ENCODE data around the gene FAM3D.

DNA sequence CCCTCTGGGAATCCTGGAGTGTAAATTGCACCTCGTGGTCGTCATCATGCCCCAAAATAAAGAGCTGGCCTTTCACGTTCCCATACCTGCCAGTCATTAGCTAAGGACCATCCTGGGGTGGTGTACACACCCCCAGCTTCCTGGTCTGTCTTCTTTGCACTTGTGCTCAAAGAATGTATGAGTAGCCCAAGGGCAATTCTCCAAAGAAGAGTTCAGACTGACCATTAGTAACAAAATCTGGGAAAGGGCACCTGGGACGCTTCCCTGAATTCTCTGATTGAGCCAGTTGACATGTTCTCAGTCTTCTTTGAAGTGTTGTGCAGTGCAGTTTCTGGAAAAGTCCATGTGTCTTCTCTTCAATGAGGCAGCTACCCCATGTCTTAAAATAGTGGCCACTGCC, 34.8 kb downstream of the FAM3D start:
- TF ChIP-seq, protein P1, sequence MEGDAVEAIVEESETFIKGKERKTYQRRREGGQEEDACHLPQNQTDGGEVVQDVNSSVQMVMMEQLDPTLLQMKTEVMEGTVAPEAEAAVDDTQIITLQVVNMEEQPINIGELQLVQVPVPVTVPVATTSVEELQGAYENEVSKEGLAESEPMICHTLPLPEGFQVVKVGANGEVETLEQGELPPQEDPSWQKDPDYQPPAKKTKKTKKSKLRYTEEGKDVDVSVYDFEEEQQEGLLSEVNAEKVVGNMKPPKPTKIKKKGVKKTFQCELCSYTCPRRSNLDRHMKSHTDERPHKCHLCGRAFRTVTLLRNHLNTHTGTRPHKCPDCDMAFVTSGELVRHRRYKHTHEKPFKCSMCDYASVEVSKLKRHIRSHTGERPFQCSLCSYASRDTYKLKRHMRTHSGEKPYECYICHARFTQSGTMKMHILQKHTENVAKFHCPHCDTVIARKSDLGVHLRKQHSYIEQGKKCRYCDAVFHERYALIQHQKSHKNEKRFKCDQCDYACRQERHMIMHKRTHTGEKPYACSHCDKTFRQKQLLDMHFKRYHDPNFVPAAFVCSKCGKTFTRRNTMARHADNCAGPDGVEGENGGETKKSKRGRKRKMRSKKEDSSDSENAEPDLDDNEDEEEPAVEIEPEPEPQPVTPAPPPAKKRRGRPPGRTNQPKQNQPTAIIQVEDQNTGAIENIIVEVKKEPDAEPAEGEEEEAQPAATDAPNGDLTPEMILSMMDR (IDR thresholded peaks at IDR 0.05; ENCODE audit: low read depth, low read length, missing input control) = no peak
- TF ChIP-seq YY1 (IDR thresholded peaks at IDR 0.05) = no peak
- TF ChIP-seq, protein P2, sequence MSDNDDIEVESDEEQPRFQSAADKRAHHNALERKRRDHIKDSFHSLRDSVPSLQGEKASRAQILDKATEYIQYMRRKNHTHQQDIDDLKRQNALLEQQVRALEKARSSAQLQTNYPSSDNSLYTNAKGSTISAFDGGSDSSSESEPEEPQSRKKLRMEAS (IDR thresholded peaks at IDR 0.05) = no peak
- TF ChIP-seq, protein P3, sequence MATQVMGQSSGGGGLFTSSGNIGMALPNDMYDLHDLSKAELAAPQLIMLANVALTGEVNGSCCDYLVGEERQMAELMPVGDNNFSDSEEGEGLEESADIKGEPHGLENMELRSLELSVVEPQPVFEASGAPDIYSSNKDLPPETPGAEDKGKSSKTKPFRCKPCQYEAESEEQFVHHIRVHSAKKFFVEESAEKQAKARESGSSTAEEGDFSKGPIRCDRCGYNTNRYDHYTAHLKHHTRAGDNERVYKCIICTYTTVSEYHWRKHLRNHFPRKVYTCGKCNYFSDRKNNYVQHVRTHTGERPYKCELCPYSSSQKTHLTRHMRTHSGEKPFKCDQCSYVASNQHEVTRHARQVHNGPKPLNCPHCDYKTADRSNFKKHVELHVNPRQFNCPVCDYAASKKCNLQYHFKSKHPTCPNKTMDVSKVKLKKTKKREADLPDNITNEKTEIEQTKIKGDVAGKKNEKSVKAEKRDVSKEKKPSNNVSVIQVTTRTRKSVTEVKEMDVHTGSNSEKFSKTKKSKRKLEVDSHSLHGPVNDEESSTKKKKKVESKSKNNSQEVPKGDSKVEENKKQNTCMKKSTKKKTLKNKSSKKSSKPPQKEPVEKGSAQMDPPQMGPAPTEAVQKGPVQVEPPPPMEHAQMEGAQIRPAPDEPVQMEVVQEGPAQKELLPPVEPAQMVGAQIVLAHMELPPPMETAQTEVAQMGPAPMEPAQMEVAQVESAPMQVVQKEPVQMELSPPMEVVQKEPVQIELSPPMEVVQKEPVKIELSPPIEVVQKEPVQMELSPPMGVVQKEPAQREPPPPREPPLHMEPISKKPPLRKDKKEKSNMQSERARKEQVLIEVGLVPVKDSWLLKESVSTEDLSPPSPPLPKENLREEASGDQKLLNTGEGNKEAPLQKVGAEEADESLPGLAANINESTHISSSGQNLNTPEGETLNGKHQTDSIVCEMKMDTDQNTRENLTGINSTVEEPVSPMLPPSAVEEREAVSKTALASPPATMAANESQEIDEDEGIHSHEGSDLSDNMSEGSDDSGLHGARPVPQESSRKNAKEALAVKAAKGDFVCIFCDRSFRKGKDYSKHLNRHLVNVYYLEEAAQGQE (IDR thresholded peaks at IDR 0.05) = no peak
- no peak for TF ChIP-seq RAD21 (IDR thresholded peaks at IDR 0.05)
- TF ChIP-seq TAF1 (conservative IDR thresholded peaks at IDR 0.05) = no peak
- no peak for TF ChIP-seq EGR1 (IDR thresholded peaks at IDR 0.05; ENCODE audit: low read depth in 2 of 2)
- no peak for TF ChIP-seq SP1 (IDR thresholded peaks at IDR 0.05)
